ENCODE results near the gene IP6K1.

DNA sequence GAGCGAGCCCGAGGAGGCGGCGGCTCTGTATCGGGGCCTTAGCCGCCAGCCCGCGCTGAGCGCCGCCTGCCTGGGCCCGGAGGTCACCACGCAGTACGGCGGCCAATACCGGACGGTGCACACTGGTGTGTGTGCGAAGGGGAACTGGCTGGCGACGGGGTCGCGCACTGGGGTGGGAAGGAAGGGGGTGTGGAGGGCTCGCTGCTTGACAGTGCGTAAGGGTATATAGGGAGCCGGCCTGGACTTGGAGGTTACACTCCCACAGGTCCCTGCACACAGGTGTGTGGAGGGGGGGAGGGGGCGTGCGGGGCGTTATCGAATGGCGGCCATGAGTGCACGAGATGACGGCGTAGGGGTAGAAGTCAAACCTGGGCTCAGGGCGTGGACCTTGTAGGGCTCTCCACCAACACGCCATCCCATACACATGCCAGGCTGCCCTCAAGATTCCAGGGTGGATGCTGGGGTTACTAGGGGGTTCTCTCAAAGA lies 111.8 kb downstream of the IP6K1 start:
- TF ChIP-seq, protein P1, sequence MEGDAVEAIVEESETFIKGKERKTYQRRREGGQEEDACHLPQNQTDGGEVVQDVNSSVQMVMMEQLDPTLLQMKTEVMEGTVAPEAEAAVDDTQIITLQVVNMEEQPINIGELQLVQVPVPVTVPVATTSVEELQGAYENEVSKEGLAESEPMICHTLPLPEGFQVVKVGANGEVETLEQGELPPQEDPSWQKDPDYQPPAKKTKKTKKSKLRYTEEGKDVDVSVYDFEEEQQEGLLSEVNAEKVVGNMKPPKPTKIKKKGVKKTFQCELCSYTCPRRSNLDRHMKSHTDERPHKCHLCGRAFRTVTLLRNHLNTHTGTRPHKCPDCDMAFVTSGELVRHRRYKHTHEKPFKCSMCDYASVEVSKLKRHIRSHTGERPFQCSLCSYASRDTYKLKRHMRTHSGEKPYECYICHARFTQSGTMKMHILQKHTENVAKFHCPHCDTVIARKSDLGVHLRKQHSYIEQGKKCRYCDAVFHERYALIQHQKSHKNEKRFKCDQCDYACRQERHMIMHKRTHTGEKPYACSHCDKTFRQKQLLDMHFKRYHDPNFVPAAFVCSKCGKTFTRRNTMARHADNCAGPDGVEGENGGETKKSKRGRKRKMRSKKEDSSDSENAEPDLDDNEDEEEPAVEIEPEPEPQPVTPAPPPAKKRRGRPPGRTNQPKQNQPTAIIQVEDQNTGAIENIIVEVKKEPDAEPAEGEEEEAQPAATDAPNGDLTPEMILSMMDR (IDR thresholded peaks at IDR 0.05; ENCODE audit: borderline replicate concordance, extremely low read depth, low read length, poor library complexity, severe bottlenecking), result no peak
- no peak for TF ChIP-seq EZH2 (IDR thresholded peaks at IDR 0.05; ENCODE audit: borderline replicate concordance, low read depth, low read length, severe bottlenecking)
